Mucosa of descending colon (tissue), 3 donors: Measurements from ENCODE around the gene KCNMB3. TPM values are rescaled to one million over a fixed set of nuclear protein-coding genes. Genes with fewer than 3 reads are reported as not detected.
"Not testable (repeated sequence)": the region's sequence is repeated elsewhere in the genome, so short reads cannot be mapped to it uniquely, and the experiment has no call there.

Experiments
- ATAC-seq: fragments of 200-7000 bp; cut with Tn5 transposase; one replicate; pipeline ENCODE4 v1.9.1; 2020; ENCODE audit warnings: mild to moderate bottlenecking, moderate library complexity
- DNase-seq, 3 donors: peaks; one replicate each; pipeline ENCODE4 v3.0.0-alpha.2; 2020
- H3K36me3 ChIP-seq: fragments of 200-600 bp; one replicate; pipeline ENCODE4 v1.8.0; 2021; ENCODE audit warnings: low read depth, mild to moderate bottlenecking
- H3K4me1 ChIP-seq: fragments of 200-600 bp; one replicate; pipeline ENCODE4 v1.8.0; 2021; ENCODE audit warnings: low read depth, mild to moderate bottlenecking
- H3K4me3 ChIP-seq: fragments of 200-600 bp; one replicate; pipeline ENCODE4 v1.8.0; 2021; ENCODE audit warnings: mild to moderate bottlenecking
- H3K9me3 ChIP-seq: fragments of 200-600 bp; one replicate; pipeline ENCODE4 v1.8.0; 2021; ENCODE audit warnings: mild to moderate bottlenecking
- intact Hi-C, 2 donors: fragments of 100-400 bp; cut with DNase I in 1 of 2; cut with micrococcal nuclease in 1 of 2; formaldehyde crosslinking; loops; one replicate each; pipeline versions ENCODE4 v1.11.0 to v1.11.1; 2022; cut with DNase I, micrococcal nuclease
- total RNA-seq, 3 donors: library from RNA; stranded (reverse); fragmentation: NEBNext Ultra II Directional in 2 of 3; extraction: Animal tissue kit (Norgen Biotek cat#: 25700) in 2 of 3; gene quantifications; one replicate each; pipeline versions ENCODE4 v1.2.1 to v1.2.4, GENCODE V29; 2021 to 2023
- TF ChIP-seq, protein P1 (sequence below): fragments of 200-600 bp; IDR thresholded peaks from one replicate; pipeline ENCODE4 v1.8.0; 2022; ENCODE audit warnings: antibody characterized with exemption, mild to moderate bottlenecking
- donor health status: DM: no; HTN: no; CAD: no; lungs with moderate emphysema.
- donor health status: DM: no; HTN: no; CAD: no.
- donor health status: DM: no; HTN: yes; CAD: no.

KCNMB3 gene
- total RNA-seq, 3 donors from 2014 or later, result 2.1 to 2.7 (median 2.4) TPM

DNA sequence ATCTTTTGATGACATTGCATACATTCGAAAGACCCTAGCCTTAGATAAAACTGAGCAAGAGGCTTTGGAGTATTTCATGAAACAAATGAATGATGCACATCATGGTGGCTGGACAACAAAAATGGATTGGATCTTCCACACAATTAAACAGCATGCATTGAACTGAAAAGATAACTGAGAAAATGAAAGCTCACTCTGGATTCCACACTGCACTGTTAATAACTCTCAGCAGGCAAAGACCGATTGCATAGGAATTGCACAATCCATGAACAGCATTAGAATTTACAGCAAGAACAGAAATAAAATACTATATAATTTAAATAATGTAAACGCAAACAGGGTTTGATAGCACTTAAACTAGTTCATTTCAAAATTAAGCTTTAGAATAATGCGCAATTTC, 16.7 kb downstream of the KCNMB3 start:
- Histone ChIP-seq H3K36me3 (no peaks in the 10 kb centered on the region), H3K4me1 (no peaks in the 10 kb centered on the region), H3K4me3 (no peak overlapping the region), H3K9me3 (no peaks in the 10 kb centered on the region)
- ATAC-seq, result no peak
- no peak for DNase-seq
- intact Hi-C loops, result no loop called here
- TF ChIP-seq, protein P1, sequence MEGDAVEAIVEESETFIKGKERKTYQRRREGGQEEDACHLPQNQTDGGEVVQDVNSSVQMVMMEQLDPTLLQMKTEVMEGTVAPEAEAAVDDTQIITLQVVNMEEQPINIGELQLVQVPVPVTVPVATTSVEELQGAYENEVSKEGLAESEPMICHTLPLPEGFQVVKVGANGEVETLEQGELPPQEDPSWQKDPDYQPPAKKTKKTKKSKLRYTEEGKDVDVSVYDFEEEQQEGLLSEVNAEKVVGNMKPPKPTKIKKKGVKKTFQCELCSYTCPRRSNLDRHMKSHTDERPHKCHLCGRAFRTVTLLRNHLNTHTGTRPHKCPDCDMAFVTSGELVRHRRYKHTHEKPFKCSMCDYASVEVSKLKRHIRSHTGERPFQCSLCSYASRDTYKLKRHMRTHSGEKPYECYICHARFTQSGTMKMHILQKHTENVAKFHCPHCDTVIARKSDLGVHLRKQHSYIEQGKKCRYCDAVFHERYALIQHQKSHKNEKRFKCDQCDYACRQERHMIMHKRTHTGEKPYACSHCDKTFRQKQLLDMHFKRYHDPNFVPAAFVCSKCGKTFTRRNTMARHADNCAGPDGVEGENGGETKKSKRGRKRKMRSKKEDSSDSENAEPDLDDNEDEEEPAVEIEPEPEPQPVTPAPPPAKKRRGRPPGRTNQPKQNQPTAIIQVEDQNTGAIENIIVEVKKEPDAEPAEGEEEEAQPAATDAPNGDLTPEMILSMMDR, result no peak

DNA sequence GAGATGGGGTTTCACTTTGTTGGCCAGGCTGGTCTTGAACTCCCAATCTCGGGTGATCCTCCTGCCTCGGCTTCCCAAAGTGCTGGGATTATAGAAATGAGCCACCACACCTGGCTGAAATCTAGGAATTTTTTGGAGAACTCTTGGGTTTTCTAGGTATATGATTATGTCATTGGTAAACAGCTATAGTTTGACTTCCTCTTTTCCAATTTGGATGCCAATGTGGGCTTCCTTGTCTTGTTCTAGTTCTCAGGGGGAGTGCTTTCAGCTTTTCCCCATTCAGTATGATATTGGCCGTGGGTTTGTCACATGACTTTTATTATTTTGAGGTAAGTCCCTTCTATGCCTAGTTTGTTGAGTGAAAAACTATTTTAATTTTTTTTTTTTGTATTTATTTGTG, 17.9 kb downstream of the KCNMB3 start:
- Histone ChIP-seq H3K4me1 (no peaks in the 10 kb centered on the region), H3K36me3 (no peaks in the 10 kb centered on the region), H3K4me3 (no peak overlapping the region), H3K9me3 (no peaks in the 10 kb centered on the region)
- ATAC-seq, result no peak
- TF ChIP-seq, protein P1, result no peak
- intact Hi-C loops, result no loop called here
- DNase-seq, result no peak

DNA sequence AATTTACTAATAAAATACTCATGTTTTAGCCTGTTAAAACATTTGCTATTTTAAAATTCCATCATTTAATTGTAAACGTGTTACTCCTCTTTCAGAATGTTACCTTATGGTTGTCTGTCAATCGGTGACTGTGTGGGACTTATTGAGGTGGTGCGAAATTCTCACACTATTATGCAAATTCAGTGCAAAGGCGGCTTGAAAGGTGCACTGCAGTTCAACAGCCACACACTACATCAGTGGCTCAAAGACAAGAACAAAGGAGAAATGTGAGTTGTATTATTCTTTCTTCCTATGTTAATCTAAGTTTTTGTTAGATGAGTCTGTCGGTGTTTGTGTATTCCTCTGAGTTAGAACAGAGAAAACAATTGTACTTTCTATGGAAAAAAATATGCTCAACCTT, 21.7 kb downstream of the KCNMB3 start:
- DNase-seq (no peak), ATAC-seq (no peak)
- Histone ChIP-seq H3K36me3 (no peaks in the 10 kb centered on the region), H3K4me3 (no peak overlapping the region), H3K4me1 (no peaks in the 10 kb centered on the region), H3K9me3 (no peaks in the 10 kb centered on the region)
- intact Hi-C loops, result no loop called here
- TF ChIP-seq, protein P1, result no peak

DNA sequence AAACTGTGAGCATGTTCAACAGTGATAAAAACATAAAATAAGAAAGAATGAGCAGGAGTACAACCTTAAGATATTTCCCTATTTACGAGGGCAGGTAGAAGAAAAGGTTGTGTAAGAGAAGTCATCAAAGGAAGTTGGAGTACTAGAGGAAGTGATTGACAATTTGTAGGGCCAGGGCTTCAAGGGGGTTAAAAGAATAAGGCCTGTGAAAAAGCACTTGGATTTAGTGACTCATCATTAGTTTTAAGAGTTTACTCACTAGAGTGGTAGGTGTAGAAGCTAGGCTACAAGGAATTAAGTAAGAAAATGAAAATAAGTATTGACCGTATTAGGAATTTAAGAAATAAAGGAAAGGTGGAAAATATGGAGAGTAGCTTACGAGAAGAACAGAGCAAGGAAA, 23.6 kb downstream of the KCNMB3 start:
- DNase-seq (no peak), ATAC-seq (no peak)
- no peaks in the 10 kb centered on the region for H3K36me3 ChIP-seq

DNA sequence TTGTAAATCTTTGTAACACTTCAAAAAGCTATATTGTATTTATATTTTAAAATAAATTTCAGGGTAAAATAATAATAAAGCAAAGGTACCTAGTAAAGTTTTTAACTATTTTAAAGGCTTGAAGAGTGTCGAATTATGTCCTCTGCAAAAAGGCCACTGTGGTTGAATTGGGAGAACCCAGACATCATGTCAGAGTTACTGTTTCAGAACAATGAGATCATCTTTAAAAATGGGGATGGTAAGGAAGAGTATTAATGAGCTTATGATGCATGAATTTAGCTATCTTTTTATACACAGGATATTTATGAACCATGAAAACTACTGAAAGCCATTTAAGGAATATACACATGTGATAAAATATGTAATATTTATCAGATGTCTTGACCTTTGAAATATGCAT, 26.3 kb downstream of the KCNMB3 start:
- Histone ChIP-seq H3K4me1 (no peaks in the 10 kb centered on the region), H3K36me3 (no peaks in the 10 kb centered on the region), H3K4me3 (no peak overlapping the region), H3K9me3 (no peaks in the 10 kb centered on the region)
- DNase-seq (no peak), ATAC-seq (no peak)
- intact Hi-C loops, result no loop called here
- TF ChIP-seq, protein P1, result no peak

More for the DNA sequence above, 23.6 kb downstream of the KCNMB3 start:
- Histone ChIP-seq H3K9me3 (no peaks in the 10 kb centered on the region), H3K4me3 (no peak overlapping the region), H3K4me1 (no peaks in the 10 kb centered on the region)
- intact Hi-C loops, result no loop called here
- TF ChIP-seq, protein P1, result no peak

DNA sequence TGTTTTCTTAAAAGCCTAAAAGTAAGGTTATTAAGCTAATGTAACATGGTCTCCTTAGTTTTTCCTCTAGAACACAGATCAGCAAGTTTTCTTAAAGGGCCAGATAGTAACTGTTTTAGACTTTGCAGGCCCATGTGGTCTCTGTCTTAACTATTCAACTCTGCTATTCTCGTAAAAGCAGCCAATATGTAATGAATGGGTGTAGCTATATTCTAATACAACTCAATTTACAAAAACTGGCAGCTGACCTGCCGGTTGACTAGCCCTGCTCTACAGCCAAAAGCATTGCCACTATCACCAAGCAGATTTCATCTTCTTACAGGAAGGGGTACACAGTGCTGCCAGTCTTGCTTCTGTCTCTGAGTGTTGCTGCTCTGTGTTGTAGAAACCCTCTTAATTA, 27.4 kb downstream of the KCNMB3 start:
- DNase-seq (no peak), ATAC-seq (no peak)
- H3K4me1 ChIP-seq, result no peaks in the 10 kb centered on the region
- intact Hi-C loops, result no loop called here
- no peaks in the 10 kb centered on the region for H3K9me3 ChIP-seq
- no peaks in the 10 kb centered on the region for H3K36me3 ChIP-seq
- no peak overlapping the region for H3K4me3 ChIP-seq
- TF ChIP-seq, protein P1, result no peak

DNA sequence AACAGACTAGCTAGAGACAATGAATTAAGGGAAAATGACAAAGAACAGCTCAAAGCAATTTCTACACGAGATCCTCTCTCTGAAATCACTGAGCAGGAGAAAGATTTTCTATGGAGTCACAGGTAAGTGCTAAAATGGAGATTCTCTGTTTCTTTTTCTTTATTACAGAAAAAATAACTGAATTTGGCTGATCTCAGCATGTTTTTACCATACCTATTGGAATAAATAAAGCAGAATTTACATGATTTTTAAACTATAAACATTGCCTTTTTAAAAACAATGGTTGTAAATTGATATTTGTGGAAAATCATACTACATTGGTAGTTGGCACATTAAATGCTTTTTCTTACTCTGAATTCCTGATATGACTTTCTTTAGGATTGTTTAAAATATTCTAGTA, 32.7 kb downstream of the KCNMB3 start:
- H3K4me1 ChIP-seq, intact Hi-C loops, ATAC-seq, H3K36me3 ChIP-seq, H3K9me3 ChIP-seq, H3K4me3 ChIP-seq, DNase-seq: not testable (repeated sequence)

DNA sequence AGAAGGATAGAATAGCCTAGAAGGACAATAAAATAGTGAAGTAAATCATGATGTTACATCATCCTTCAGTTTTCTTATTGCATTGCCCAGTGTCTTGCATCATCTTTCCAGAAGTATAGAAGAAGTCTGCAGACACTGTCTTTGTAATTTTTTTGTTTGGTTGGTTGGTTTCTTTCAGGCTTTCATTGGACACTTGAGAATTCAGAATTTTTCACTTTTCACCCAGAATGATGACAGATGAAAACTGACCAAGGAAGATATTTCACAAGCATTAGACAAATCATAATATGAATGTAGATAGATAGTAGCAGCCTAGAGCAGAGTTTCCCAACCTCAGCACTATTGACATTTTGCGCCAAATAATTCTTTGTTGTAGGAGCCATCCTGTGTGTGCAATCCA, 35.4 kb downstream of the KCNMB3 start:
- H3K4me1 ChIP-seq, H3K4me3 ChIP-seq, intact Hi-C loops, H3K36me3 ChIP-seq, ATAC-seq, H3K9me3 ChIP-seq, DNase-seq: not testable (repeated sequence)
